ENCODE data around the gene DCAF11.

- TF ChIP-seq CSRNP3 (CRISPR knock-in tag; IDR thresholded peaks at IDR 0.05) = no peak
- no peak for TF ChIP-seq BACH2 (CRISPR knock-in tag; IDR thresholded peaks at IDR 0.05; ENCODE audit: borderline replicate concordance)
- TF ChIP-seq ARNTL (CRISPR knock-in tag; IDR thresholded peaks at IDR 0.05; ENCODE audit: borderline replicate concordance, low read depth) = no peak
- no peak for TF ChIP-seq ZNF8 (CRISPR knock-in tag; IDR thresholded peaks at IDR 0.05)
- TF ChIP-seq, protein P1, sequence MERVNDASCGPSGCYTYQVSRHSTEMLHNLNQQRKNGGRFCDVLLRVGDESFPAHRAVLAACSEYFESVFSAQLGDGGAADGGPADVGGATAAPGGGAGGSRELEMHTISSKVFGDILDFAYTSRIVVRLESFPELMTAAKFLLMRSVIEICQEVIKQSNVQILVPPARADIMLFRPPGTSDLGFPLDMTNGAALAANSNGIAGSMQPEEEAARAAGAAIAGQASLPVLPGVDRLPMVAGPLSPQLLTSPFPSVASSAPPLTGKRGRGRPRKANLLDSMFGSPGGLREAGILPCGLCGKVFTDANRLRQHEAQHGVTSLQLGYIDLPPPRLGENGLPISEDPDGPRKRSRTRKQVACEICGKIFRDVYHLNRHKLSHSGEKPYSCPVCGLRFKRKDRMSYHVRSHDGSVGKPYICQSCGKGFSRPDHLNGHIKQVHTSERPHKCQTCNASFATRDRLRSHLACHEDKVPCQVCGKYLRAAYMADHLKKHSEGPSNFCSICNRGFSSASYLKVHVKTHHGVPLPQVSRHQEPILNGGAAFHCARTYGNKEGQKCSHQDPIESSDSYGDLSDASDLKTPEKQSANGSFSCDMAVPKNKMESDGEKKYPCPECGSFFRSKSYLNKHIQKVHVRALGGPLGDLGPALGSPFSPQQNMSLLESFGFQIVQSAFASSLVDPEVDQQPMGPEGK (CRISPR knock-in tag; IDR thresholded peaks at IDR 0.05; ENCODE audit: borderline replicate concordance) = no peak
- no peak for TF ChIP-seq RARB (CRISPR knock-in tag; IDR thresholded peaks at IDR 0.05)
Observed at GRCh38 chr14:24077086-24077485, 37.5 kb upstream of the DCAF11 start.
